ENCODE results near the gene PCDHA1.

Gene PCDHA1

DNA sequence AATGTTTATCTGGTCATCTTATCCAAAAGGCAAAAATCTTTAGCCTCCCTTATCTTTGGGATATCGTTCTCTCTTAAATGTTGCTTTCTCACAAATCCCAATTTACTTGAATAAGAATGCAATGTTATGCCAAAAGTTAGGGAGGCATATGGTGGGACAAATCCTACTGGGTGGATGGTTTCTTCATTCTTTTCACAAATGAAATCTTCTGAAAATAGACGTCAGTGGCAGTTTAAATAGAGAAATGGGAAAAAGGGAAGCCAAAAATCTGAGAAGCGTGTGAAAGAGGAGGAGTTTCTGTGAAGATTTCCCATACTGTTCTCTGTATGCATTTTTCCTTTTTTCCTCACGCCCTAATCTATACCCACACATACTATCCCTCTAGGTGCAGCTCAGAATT is 137.7 kb downstream of the PCDHA1 start:
- no peak for DNase-seq (ENCODE audit: low read depth in 2 of 2)

DNA sequence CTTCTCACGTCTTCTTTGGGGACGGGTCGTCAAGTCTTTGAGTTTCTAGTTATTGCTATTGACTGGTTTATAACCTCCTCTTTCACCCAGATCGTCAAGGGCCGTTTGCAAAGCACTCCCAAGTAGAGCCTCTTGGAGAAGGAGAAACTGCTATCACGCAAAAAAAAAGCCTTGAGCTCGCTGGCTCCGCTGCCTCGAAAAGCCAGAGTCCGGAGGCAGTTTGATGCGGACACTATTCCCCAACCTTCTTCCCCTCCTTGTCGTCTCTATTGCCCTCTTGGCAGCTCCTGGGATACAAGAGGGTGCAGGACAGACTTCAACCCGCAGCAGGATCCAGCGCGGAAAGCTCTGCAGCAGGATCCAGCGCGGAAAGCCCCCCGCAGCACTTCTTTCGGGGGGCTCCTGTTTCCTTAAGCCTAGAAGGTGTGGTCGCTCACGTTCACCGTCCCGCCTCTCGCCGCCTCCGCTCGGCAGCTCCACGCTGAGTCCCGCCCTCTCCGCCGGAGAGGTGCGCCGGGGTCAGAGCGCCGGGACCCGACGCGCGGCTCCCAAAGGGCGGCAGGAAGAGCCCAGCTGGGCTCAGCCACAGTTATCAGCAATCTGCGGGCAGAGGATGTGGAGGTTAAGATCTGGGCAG is 140.0 kb downstream of the PCDHA1 start, which contains the start of gene PCDHAC1:
Gene PCDHAC1, plus strand, starts transcription at position 494 of the 637 bp plus-strand sequence. CDS start 594 bp downstream, outside the sequence.
- DNase-seq (ENCODE audit: low read depth in 2 of 2), result no peak

DNA sequence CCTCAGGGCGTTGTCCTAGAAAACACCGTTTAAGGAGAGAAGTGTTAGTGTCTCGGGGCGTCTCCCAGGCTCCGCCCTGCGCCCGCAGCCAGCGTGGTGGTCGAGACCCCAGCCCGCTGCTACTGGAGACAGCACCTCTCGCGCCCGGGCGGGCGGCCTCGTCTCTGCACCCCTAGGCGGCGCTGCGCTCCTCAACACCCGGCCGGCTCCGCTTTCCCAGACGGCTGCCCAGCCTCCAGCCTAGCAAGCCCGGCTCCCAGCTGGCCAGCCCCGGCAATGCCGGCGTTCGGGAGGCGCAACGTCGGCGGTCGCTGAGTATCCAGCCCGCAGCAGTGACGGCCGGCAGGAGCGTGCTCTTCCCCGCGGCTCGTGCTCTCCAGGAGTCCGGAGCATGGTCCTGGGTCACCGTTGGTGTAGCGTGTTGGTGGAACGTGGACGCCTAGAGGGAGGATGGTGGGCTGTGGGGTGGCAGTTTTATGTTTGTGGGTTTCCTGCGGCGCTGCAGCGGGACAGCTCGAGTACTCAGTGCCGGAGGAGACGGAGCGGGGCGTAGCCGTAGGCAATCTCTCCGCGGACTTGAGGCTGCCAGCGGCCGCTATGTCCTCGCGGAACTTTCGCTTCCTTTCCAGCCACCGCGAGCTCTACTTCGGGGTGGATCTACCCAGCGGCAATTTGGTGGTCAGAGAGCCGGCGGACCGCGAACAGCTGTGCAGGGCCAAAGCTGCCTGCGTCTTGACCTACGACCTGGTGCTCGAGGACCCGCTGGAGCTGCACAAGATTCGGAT is 140.7 kb downstream of the PCDHA1 start:
- no peak for DNase-seq (ENCODE audit: low read depth in 2 of 2)

DNA sequence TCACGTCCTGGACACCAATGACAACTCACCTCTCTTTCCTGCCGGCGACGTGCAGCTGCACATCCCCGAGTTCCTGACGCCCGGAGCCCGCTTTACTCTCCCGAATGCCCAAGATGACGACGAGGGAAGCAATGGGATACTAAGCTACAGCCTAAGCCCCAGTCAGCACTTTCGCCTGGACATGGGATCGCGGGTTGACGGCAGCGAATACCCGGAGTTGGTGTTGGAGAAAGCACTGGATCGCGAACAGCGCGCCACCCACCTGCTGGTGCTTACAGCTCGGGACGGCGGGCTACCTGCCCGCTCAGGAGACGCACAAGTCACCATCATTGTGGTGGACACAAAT is 141.3 kb downstream of the PCDHA1 start:
- no peak for DNase-seq (ENCODE audit: low read depth in 2 of 2)

DNA sequence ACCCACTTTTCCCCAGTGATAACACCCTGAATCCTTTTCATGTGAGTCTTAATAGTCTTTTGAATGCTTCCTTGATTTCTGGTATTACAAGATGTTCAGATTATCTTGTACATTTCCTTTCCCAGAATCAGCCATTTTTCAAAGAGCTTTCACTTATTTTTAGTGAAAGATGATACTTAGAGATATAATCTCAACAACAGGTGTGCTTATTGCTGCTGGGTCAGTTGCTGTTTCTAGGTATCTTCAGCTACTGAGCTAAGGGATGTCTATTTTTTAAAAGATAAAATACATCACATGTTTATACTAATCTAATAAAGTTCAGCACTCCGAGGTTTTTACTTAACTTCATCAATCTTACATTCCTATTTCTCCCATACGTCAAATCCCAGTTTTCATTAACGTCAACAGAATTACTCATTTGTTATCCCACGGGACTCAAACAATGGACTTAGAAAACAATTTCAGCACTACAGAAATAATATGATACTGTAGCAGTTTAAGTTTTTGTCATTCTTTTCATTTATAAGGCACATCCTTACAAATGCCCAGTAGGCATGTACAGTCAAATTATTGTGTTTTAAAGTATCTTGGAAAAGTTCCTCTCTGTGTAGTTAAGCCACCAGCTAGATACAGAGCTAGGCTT is 149.1 kb downstream of the PCDHA1 start:
- DNase-seq (ENCODE audit: low read depth in 2 of 2), result no peak

DNA sequence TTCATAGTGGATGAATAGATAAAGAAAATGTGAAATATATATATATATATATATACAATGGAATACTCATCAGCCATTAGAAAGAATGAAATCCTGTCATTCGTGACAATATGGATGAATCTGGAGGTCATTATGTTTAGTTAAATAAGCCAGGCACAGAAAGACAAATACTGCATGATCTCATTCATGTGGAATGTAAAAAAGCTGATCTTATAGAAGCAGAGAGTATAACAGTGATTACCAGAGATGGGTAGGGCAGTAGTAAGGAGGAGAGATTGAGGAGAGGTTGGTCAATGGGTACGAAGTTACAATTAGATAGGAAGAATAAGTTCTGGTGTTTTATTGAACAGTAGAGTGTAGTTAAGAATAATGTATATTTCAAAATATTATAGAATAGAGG is 160.6 kb downstream of the PCDHA1 start:
- no peak for DNase-seq (ENCODE audit: low read depth in 2 of 2)

DNA sequence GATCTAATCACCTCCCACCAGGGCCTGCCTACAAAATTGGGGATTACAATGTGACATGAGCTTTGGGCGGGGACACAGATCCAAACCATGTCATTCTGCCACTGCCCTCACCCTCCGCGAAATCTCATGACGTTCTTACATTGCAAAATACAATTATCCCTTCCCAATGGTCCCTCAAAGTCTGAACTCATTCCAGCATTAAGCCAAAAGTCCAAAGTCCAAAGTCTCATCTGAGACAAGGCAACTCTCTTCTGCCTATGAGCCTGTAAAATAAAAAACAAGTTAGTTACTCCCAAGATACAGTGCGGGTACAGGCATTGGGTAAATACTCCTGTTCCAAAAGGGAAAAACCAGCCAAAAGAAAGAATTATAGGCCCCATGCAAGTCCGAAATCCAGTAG is 165.7 kb downstream of the PCDHA1 start:
- DNase-seq (ENCODE audit: low read depth in 2 of 2), result no peak

DNA sequence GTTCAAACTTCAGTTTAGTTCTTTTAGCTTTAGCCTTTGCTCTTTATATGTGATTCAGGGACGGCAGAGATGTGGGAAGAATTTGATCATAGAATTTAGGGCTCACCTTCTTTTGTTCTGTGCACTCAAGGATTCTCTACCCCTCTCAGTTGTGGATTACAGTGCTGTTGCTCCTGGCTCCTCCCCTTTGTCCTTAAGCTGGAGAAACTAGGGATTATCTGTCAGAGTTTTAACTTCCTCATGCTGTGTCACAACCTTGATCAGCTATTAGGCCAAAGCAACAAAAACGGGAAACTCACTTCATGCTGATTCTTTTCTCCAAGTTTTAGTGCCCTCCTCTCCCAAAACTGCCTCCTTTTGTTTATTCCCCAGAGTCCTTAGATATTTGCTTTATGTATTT is 167.3 kb downstream of the PCDHA1 start:
- DNase-seq (ENCODE audit: low read depth in 2 of 2), result no peak

DNA sequence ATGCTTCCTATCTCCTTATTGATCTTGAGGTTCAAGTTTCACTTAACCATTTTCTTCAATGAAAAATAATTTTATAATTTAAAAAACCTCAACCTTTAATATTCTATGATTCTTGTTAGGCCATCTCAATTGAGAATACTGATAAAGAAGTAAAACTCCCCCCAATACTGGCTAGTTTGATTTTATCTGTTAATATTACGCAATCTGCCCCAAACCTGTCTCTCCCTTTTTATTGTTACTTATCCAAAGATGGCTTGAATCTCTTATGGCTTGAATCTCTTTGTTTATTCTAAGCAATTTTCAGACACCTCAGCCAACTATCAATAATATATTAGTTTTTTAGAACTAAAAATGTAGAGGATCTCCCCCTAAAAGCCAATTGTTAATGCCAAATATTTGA is 176.2 kb downstream of the PCDHA1 start:
- DNase-seq (ENCODE audit: low read depth in 2 of 2), result no peak

DNA sequence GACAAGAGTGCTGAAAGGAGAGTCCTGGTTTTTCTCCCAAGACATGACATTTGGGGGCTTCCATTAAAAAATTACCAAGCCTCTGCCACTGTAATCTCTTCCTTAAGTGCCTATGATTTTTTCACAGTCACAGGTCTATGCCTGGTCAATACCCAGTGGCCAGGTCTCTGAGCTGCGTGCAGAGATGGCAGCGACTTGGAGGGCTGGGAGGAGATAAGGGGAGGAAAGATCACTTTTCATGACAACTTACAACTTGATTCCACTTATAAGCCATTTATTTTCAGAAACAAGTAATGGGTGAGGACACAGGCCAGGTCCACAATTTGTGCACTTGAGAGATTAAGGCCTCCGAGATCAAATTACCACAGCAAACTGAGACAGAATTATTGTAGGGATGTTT is 178.4 kb downstream of the PCDHA1 start:
- DNase-seq (ENCODE audit: low read depth in 2 of 2), result no peak

DNA sequence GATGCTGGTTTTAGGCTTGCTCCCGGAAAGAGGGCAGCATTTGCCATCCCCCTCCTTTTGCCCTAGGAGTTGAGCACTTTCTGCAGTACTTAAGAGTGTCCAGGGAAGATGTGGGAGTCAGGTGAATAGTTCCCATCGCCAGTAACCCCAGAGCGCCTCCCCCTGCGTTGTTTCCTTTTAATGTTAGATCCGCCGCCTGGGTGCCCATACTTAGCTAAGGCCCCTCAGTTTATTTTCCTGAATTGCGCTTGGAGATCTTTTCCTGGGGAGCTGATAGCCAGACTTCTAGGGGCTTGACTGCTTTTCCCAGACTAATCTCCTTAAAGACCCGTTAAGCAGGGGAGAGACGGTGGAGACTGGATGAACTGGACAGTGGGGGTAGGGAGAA is 180.0 kb downstream of the PCDHA1 start:
- no peak for DNase-seq (ENCODE audit: low read depth in 2 of 2)

DNA sequence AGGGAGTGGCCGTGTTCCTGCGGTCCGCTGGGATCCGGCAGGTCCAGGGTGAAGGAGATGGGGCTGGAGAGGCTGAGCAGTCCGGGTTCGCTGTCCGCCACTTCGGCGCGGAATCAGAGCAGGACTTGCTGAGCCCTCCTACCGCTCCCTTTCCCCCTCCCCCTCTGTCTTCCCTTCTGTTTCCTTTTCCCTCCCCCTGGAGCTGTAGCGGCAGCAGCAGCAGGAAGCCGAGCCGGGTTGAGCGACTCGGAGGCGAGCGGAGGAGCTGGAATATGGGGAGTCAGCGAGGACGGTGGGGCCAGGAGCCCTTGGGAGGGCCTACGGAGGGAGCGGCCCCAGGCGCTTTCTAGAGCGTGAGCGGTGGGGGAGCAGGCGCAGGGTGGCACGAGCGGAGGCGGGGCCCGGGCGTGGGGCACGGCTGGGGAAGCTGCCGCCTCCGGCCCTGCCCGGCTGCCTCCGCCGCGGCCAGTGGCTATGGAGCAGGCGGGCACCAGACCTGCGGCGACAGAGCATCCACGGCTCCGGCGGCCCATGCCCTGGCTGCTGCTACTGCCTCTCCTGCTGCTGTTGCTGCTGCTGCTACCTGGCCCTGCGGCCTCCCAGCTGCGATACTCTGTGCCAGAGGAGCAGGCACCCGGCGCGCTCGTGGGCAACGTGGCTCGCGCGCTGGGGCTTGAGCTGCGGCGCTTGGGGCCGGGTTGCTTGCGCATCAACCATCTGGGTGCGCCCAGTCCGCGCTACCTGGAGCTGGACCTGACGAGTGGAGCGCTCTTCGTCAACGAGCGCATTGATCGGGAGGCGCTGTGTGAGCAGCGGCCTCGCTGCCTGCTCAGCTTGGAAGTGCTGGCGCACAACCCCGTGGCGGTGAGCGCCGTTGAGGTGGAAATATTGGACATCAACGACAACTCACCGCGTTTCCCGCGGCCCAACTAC is 180.6 kb downstream of the PCDHA1 start, which contains the start of gene PCDHAC2:
Gene PCDHAC2, plus strand, starts transcription at position 184 of the 933 bp plus-strand sequence. Its CDS starts 291 bp downstream, at position 475.
- DNase-seq (ENCODE audit: low read depth in 2 of 2), result no peak

DNA sequence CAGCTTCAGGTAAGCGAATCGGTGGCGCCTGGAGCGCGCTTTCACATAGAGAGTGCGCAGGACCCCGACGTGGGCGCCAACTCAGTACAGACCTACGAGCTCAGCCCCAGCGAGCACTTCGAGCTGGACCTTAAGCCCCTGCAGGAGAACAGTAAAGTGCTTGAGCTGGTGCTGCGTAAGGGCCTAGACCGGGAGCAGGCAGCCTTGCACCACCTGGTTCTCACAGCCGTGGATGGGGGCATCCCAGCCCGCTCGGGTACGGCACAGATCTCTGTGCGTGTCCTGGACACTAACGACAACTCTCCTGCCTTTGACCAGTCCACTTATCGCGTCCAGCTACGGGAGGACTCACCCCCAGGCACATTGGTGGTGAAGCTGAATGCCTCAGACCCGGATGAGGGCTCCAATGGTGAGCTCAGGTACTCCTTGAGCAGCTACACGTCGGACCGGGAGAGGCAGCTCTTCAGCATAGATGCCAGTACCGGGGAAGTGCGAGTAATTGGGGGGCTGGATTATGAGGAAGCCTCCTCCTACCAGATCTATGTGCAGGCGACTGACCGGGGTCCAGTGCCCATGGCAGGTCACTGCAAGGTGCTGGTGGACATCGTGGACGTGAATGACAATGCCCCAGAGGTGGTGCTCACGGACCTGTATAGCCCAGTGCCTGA is 181.4 kb downstream of the PCDHA1 start:
- no peak for DNase-seq (ENCODE audit: low read depth in 2 of 2)

DNA sequence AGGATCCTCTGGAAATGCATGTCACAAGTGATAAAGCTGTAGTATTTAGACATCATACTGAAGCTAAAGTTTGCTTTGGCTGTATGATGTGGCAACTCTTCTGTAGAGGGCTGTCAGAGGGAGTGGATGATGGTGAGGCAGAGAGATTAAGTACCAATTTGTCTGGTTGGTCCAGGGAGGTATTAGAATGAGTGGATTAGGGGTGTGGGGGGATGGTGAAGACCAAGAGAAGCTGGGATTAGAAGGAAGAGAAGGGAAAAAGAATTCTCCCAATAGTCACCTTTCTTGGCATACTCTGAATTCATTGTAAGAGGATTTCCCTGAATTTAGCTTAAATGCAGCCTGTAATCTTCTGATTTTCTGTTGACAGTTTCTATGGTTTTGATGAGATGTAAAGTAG is 183.9 kb downstream of the PCDHA1 start:
- no peak for DNase-seq (ENCODE audit: low read depth in 2 of 2)

DNA sequence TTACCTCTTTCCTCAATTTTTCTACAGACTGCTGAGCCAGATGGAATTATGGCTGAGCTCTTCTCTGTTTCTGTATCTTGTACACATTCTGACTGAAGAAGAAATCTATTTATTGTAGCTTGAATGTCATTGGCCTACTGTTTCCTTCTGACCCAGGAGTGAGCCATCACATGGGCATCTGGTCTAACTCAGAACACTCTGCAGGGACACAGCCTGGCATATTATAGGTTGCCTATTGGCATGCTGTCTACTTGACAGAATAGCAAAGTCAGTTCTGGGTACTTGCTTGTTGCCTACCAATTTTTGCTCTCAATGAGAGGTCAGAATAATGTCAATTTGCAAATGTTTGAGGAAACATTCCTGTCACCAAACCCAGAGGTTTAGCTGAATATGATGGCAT is 187.6 kb downstream of the PCDHA1 start:
- DNase-seq (ENCODE audit: low read depth in 2 of 2), result no peak

DNA sequence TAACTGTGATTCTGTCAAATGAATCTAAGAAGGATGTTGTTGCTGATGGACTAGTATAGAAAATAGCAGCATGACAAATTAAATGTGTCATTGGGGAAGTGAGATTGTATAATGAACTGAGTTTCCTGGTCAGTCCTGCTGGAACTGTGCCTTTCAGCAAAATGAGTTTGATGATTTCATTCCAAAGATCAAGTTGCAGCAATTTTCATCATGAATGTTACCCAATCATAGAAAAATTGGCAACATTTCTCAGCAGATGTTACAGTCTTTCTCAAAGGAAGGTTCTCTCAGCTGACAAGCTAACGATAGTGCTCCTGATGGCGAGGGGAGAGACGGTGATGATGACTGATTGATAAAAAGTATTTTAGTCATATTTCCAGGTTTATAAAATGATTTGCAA is 191.1 kb downstream of the PCDHA1 start:
- DNase-seq (ENCODE audit: low read depth in 2 of 2), result no peak

DNA sequence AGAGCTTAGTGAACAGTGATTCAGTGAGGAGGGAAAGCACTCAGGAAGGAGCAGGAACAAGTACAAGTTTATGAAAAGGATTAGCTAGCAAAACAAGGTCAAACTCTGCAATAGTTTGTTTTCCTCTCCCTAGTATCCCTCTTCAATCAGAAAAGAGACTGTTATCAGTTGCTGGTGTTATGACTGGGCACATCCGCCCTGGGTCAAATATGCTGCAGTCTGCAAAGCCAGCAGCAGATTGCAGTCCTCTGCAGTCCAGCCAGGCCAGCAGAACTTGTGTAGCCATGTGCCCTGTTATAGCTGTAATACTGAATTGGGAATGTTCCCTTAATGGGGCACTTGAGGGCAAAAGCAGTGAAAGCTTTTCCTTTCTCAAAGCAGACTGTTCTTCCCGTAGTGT is 192.3 kb downstream of the PCDHA1 start:
- no peak for DNase-seq (ENCODE audit: low read depth in 2 of 2)

DNA sequence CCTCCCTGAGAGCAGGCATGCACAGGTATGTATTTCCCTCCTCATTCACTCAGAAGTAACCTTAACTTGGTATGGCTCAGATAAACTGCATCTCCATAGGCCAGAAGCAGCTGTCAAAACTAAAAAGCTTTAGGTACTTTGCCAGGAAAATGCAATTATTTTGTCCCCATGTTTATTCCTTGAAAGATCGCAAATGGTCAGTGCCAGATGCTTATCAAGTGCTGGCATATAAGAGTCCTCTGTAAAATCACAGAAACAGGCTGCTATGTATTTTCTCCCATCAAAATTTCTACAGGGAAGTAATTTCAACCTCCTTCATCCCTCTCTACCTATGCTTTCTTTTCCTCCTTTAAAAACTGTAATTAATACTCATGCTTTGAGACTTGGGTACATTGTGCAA is 193.0 kb downstream of the PCDHA1 start:
- DNase-seq (ENCODE audit: low read depth in 2 of 2), result no peak

DNA sequence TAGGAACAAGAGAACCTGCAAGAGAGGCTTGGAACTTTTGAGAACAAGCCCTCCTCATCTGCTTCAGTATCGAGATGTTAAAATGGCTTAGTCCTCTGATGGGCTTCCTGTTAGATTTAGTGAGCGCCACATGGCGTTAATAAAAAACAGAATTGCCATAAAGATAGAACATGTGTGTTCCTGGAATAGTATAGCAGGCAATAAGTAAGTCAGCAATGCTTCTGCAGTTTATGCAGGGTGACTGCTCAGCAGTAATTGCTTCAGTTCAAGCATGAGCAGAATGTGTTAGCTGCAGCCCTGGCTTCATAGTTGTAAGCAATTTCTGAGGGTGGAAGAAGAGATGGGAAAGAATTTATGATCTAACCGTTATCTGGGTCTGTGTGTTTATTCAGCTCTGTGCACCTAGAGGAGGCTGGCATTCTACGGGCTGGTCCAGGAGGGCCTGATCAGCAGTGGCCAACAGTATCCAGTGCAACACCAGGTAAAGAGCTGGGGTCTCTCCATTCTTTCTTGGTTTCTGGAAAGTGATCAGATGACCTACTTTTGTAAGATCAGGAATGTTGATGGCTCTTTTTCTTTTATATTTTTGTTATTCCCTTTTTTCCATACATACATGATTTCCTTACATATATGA is 196.3 kb downstream of the PCDHA1 start:
- no peak for DNase-seq (ENCODE audit: low read depth in 2 of 2)

DNA sequence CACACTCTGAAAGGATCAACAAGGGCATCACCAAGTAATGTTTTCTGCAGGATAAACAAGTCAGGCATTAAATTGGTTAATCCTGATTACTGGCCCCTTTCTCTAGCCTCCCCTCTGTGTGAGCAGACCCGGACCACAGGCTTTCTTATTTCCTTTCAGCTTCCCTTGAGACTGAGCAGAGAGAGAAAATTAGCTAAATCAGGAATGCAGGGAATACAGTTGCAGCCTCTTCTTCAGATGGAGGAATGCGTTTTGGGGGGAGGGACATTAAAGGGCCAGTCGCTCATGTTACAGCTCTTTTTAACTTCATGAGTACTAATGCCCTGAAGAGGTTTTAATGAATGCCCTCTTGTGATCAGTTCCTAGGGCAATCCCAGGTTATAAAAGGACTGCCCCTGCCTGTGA is 200.2 kb downstream of the PCDHA1 start:
- no peak for DNase-seq (ENCODE audit: low read depth in 2 of 2)

DNA sequence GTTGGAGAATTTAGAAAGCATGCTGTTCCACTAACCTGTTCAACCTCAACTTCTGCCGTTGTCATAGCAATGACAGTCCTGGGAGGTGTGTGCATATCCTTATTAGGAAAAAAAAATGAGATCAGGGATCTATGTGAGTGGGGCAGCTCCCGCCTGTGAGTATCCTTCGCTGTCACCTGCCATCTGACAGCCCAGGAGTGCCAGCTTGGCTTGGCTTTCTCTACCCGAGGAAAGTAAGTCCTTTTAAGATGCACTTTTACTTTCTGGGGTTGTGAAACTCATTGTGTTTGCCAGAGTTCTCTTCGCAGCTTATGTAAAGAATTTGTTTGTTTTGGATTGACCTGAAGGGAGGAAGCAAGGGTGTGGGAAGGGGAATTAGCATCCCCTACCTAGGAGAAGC is 202.2 kb downstream of the PCDHA1 start:
- no peak for DNase-seq (ENCODE audit: low read depth in 2 of 2)
